Lower lobe of right lung (tissue), 2 donors: Measurements from ENCODE around the gene FLOT2. TPM values are rescaled to one million over a fixed set of nuclear protein-coding genes. Genes with fewer than 3 reads are reported as not detected.
A peak's percentile ranks its signal among the peaks of the same experiment; 100 is the strongest.

Experiments used
- ATAC-seq, 2 donors: fragments of 200-7000 bp; cut with Tn5 transposase; one replicate each; pipeline ENCODE4 v1.9.1; 2020 to 2022; ENCODE audit warnings: mild to moderate bottlenecking in 2 of 2, moderate library complexity in 2 of 2
- DNase-seq: peaks from one replicate; pipeline ENCODE4 v3.0.0-alpha.2; 2020
- H3K27ac ChIP-seq: fragments of 200-600 bp; one replicate; pipeline ENCODE4 v1.8.0; 2022
- H3K27me3 ChIP-seq: fragments of 200-600 bp; one replicate; pipeline ENCODE4 v1.8.0; 2022; ENCODE audit warnings: low read depth
- H3K36me3 ChIP-seq: fragments of 200-600 bp; one replicate; pipeline ENCODE4 v1.8.0; 2022; ENCODE audit warnings: mild to moderate bottlenecking
- H3K4me1 ChIP-seq: fragments of 200-600 bp; one replicate; pipeline ENCODE4 v1.8.0; 2022
- H3K4me3 ChIP-seq: fragments of 200-600 bp; one replicate; pipeline ENCODE4 v1.8.0; 2022; ENCODE audit warnings: mild to moderate bottlenecking
- H3K9me3 ChIP-seq: fragments of 200-600 bp; one replicate; pipeline ENCODE4 v1.8.0; 2022
- CTCF ChIP-seq: fragments of 200-600 bp; IDR thresholded peaks from one replicate; pipeline ENCODE4 v1.8.0; 2022; ENCODE audit warnings: antibody characterized with exemption, mild to moderate bottlenecking
- intact Hi-C: fragments of 100-400 bp; cut with DNase I; formaldehyde crosslinking; loops from one replicate; pipeline ENCODE4 v1.11.0; 2022
- total RNA-seq: library from RNA; stranded (reverse); fragmentation: NEBNext Ultra II Directional; extraction: Animal tissue kit (Norgen Biotek cat#: 25700); gene quantifications from one replicate; pipeline ENCODE4 v1.2.1, GENCODE V29; 2021
- donor health status: DM: no; HTN: yes; CAD: no; lungs with severe emphysema.

The FLOT2 gene
- total RNA-seq, 1 donor from 2014 or later: 170 TPM

DNA sequence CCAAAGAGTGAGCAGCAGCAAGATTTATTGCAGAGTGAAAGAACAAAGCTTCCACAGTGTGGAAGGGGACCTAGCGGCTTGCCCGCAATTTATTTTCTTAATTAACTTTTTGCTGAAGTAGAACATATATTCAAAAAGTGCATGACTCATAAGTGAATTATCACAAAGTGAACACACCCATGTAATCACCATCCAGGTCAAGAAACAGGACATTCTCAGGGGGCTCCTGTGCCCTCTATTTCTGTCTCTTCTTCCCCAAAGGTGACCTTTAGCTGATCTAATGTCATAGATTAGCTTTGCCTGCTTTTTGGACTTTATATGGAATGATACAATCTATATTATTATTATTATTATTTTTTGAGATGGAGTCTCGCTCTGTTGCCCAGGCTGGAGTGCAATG lies 22.8 kb downstream of the FLOT2 start:
- Histone ChIP-seq H3K27ac (no peak overlapping the region), H3K4me1 (no peaks in the 10 kb centered on the region), H3K27me3 (no peaks in the 10 kb centered on the region), H3K36me3 (peaks cover 21% of the 10 kb centered on the region), H3K9me3 (no peaks in the 10 kb centered on the region), H3K4me3 (no peak overlapping the region)
- no peak for TF ChIP-seq CTCF
- no peak for ATAC-seq
- intact Hi-C loops: no loop called here
- DNase-seq: no peak

DNA sequence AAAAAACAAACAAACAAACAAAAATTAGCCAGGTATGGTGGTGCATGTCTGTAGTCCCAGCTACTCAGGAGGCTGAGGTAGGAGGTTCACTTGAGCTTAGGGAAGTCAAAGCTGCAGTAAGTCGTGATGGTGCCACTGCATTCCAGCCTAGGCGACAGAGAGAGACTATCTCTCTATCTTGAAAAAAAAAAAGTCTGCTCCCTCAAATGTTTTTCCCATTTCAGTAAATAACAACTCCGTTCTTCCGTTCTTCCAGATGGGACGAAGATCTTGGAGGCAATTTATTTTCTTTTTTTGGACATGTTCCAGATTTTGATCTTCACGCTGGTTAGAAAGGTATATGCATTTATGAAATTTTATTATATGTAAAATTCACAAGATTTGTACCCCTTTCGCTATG lies 23.7 kb downstream of the FLOT2 start:
- ATAC-seq: no peak
- H3K4me1 ChIP-seq: no peaks in the 10 kb centered on the region
- no peaks in the 10 kb centered on the region for H3K27me3 ChIP-seq
- TF ChIP-seq CTCF: no peak
- no peaks in the 10 kb centered on the region for H3K9me3 ChIP-seq
- intact Hi-C loops: no loop called here
- H3K36me3 ChIP-seq: peaks cover 12% of the 10 kb centered on the region
- no peak for DNase-seq
- no peak overlapping the region for H3K4me3 ChIP-seq
- H3K27ac ChIP-seq: no peak overlapping the region

DNA sequence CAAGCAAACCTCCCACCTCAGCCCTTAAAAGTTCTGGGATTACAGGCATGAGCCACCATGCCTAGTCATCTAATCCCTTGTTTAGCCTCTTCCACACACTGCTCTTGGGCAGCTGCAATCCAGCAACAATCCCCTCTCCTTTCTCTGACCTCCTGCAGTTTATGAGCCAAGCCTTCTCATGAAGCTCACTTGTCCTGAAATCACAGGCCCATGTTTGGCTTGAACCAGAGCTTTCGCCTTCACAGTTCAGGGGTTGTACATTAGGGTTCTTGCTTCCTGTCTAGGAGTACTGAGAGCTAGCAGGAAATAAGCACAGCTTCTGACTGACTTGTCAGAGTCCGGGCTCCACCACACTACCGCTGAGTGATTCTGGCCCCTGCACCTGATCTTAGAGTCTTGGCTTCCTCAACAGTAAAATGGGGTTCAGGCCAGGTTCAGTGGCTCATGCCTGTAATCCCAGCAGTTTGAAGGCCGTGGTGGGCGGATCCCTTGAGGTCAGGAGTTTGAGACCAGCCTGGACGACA lies 26.4 kb downstream of the FLOT2 start:
- H3K4me1 ChIP-seq: no peaks in the 10 kb centered on the region
- no peaks in the 10 kb centered on the region for H3K9me3 ChIP-seq
- H3K36me3 ChIP-seq: no peaks in the 10 kb centered on the region
- intact Hi-C loops: no loop called here
- DNase-seq (no peak), ATAC-seq (peak in 1 of 2 donors; percentile 32)
- H3K27ac ChIP-seq: no peak overlapping the region
- TF ChIP-seq CTCF: no peak
- no peaks in the 10 kb centered on the region for H3K27me3 ChIP-seq
- H3K4me3 ChIP-seq: no peak overlapping the region

DNA sequence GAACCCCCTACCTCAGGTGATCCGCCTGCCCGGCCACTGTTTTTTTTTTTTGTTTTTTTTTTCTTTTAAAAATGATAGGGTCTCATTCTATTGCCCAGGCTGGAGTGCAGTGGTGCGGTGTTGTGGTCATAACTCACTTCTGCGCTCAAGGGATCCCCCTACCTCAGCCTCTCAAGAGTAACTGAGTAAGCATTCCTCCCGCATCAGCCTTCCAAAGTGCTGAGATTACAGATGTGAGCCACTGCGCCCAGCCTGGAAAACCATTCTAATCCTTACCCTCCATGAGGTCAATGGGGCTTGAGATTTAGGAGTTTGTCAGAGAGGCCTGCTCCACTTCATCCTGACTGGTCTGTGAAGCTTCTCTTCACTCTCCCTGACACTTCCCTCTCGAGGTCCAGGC lies 30.3 kb downstream of the FLOT2 start:
- intact Hi-C loops: no loop called here
- no peak for DNase-seq
- Histone ChIP-seq H3K36me3 (no peaks in the 10 kb centered on the region), H3K27ac (no peak overlapping the region), H3K9me3 (no peaks in the 10 kb centered on the region), H3K4me1 (peaks cover 5% of the 10 kb centered on the region), H3K27me3 (no peaks in the 10 kb centered on the region), H3K4me3 (no peak overlapping the region)
- TF ChIP-seq CTCF: no peak
- ATAC-seq: no peak

- DNase-seq (no peak), ATAC-seq (peak in 1 of 2 donors; percentile 14)
- Histone ChIP-seq H3K27me3 (no peaks in the 10 kb centered on the region), H3K4me3 (no peak overlapping the region), H3K4me1 (peaks cover 5% of the 10 kb centered on the region), H3K9me3 (no peaks in the 10 kb centered on the region), H3K36me3 (peaks cover 2% of the 10 kb centered on the region), H3K27ac (no peak overlapping the region)
- intact Hi-C loops: no loop called here
- TF ChIP-seq CTCF: no peak
Measured at GRCh38 chr17:28865946-28866752, 31.4 kb downstream of the FLOT2 start.
